IMR-90 (cell line): ENCODE measurements around the gene ANKRD31. TPM values are rescaled to one million over a fixed set of nuclear protein-coding genes. Genes with fewer than 3 reads are reported as not detected.

Source experiments
- ATAC-seq: fragments of 200-7000 bp; cut with Tn5 transposase; 2 replicates; pipeline ENCODE4 v1.9.1; 2020; ENCODE audit warnings: low read depth, mild to moderate bottlenecking, moderate library complexity
- BruUV-seq: library from RNA; stranded (reverse); fragments of 400-500 nt; replicated peaks from 2 replicates; lab custom pipeline; 2021; lab: Mats Ljungman, UMichigan
- CTCF ChIA-PET: fragments of 300-600 bp; formaldehyde crosslinking; extraction: SDS; loops from one replicate; lab custom pipeline; 2021; ENCODE audit warnings: antibody characterized with exemption; lab: Yijun Ruan, JAX
- POLR2A ChIA-PET: fragments of 300-600 bp; sonication (Branson Sonifier 250); formaldehyde crosslinking; loops from one replicate; lab custom pipeline; 2022; ENCODE audit warnings: antibody characterized with exemption; ENCODE audit not compliant: unreplicated experiment; lab: Charles Lee
- DNase-seq: peaks from one replicate; pipeline ENCODE4 v3.0.0; 2013
- H2AFZ ChIP-seq: replicated peaks from 2 replicates; pipeline ENCODE3; 2013; ENCODE audit warnings: low read length, mild to moderate bottlenecking; ENCODE audit not compliant: poor library complexity
- H2AK5ac ChIP-seq: 2 replicates; pipeline ENCODE4 v1.6.1; 2013; ENCODE audit warnings: low read depth, low read length, inconsistent platforms
- H2AK9ac ChIP-seq: replicated peaks from 2 replicates; pipeline ENCODE3; 2013; ENCODE audit warnings: mild to moderate bottlenecking, low read depth, low read length, moderate library complexity; ENCODE audit not compliant: poor library complexity
- H2BK120ac ChIP-seq: 2 replicates; pipeline ENCODE4 v1.6.1; 2013; ENCODE audit warnings: low read depth, low read length, inconsistent platforms
- H2BK15ac ChIP-seq: 3 replicates; pipeline ENCODE4 v1.6.1; 2013; ENCODE audit warnings: low read depth, low read length, inconsistent platforms
- H2BK20ac ChIP-seq: 2 replicates; pipeline ENCODE4 v1.6.1; 2013; ENCODE audit warnings: low read depth, mild to moderate bottlenecking, inconsistent platforms, low read length, moderate library complexity
- H2BK5ac ChIP-seq: 2 replicates; pipeline ENCODE4 v1.6.1; 2013; ENCODE audit warnings: mild to moderate bottlenecking, low read depth, low read length, inconsistent platforms; ENCODE audit not compliant: poor library complexity, severe bottlenecking
- H3K14ac ChIP-seq: replicated peaks from 2 replicates; pipeline ENCODE4 v1.6.1; 2013; ENCODE audit warnings: low read depth, low read length, inconsistent platforms
- H3K18ac ChIP-seq: 2 replicates; pipeline ENCODE4 v1.6.1; 2013; ENCODE audit warnings: low read depth, low read length, control low read depth
- H3K23ac ChIP-seq: 2 replicates; pipeline ENCODE4 v1.6.1; 2013; ENCODE audit warnings: low read depth, low read length, inconsistent platforms
- H3K27ac ChIP-seq: 2 replicates; pipeline ENCODE4 v1.5.1; 2013; ENCODE audit warnings: mild to moderate bottlenecking, control low read depth, low read length; ENCODE audit not compliant: insufficient read depth
- H3K27me3 ChIP-seq: 2 replicates; pipeline ENCODE4 v1.6.1; 2013; ENCODE audit warnings: low read length; ENCODE audit not compliant: control insufficient read depth, insufficient read depth
- H3K36me3 ChIP-seq: 2 replicates; pipeline ENCODE4 v1.6.1; 2013; ENCODE audit warnings: low read length, mixed read lengths; ENCODE audit not compliant: control insufficient read depth, insufficient read depth
- H3K4ac ChIP-seq: 2 replicates; pipeline ENCODE4 v1.6.1; 2013; ENCODE audit warnings: low read depth, low read length, inconsistent platforms
- H3K4me1 ChIP-seq: 2 replicates; pipeline ENCODE4 v1.6.1; 2013; ENCODE audit warnings: low read length, mixed read lengths; ENCODE audit not compliant: control insufficient read depth, insufficient read depth
- H3K4me2 ChIP-seq: 2 replicates; pipeline ENCODE4 v1.6.1; 2013; ENCODE audit warnings: low read depth, mild to moderate bottlenecking, control low read depth, low read length, moderate library complexity
- H3K4me3 ChIP-seq: 2 replicates; pipeline ENCODE4 v1.5.1; 2013; ENCODE audit warnings: low read depth, mild to moderate bottlenecking, control low read depth, low read length, moderate library complexity; ENCODE audit not compliant: insufficient read depth
- H3K56ac ChIP-seq: 2 replicates; pipeline ENCODE4 v1.6.1; 2013; ENCODE audit warnings: low read length, inconsistent platforms; ENCODE audit not compliant: insufficient read depth; ENCODE audit errors: extremely low read depth
- H3K79me1 ChIP-seq, 2 experiments: 2 replicates each; pipeline ENCODE4 v1.6.1; 2013; ENCODE audit warnings: low read length in 2 of 2, inconsistent platforms in 1 of 2, low read depth in 1 of 2
- H3K9ac ChIP-seq: 2 replicates; pipeline ENCODE4 v1.6.1; 2013; ENCODE audit warnings: low read depth, low read length, control low read depth
- H3K9me1 ChIP-seq: 2 replicates; pipeline ENCODE4 v1.6.1; 2013; ENCODE audit warnings: low read length, inconsistent platforms; ENCODE audit not compliant: insufficient read depth
- H3K9me3 ChIP-seq: 2 replicates; pipeline ENCODE4 v1.6.1; 2013; ENCODE audit warnings: low read length; ENCODE audit not compliant: control insufficient read depth, insufficient read depth
- H4K20me1 ChIP-seq: 2 replicates; pipeline ENCODE4 v1.6.1; 2013; ENCODE audit warnings: low read length, inconsistent platforms; ENCODE audit not compliant: insufficient read depth
- H4K5ac ChIP-seq: 2 replicates; pipeline ENCODE4 v1.6.1; 2013; ENCODE audit warnings: mild to moderate bottlenecking, low read depth, low read length, control low read depth
- H4K8ac ChIP-seq, 2 experiments: 2 replicates each; pipeline ENCODE4 v1.6.1; 2013; ENCODE audit warnings: low read depth in 2 of 2, low read length in 2 of 2, control low read depth in 1 of 2, inconsistent platforms in 1 of 2
- H4K91ac ChIP-seq: 2 replicates; pipeline ENCODE4 v1.6.1; 2013; ENCODE audit warnings: low read depth, low read length, inconsistent platforms; ENCODE audit not compliant: insufficient read depth
- BHLHE40 ChIP-seq: fragments of 150-350 bp; IDR thresholded peaks from 2 replicates; pipeline ENCODE4 v1.6.1; 2016; ENCODE audit warnings: mild to moderate bottlenecking, low read depth, low read length
- CEBPB ChIP-seq: IDR thresholded peaks from 2 replicates; pipeline ENCODE4 v1.6.1; 2012; ENCODE audit warnings: low read depth, low read length, improper control_type of control experiment
- CHD1 ChIP-seq: IDR thresholded peaks from 2 replicates; pipeline ENCODE4 v1.6.1; 2012; ENCODE audit warnings: low read depth, low read length, improper control_type of control experiment
- FOS ChIP-seq: fragments of 150-350 bp; IDR thresholded peaks from 2 replicates; pipeline ENCODE4 v1.6.1; 2016; ENCODE audit warnings: low read depth, low read length
- MAFK ChIP-seq: IDR thresholded peaks from 2 replicates; pipeline ENCODE4 v1.6.1; 2012; ENCODE audit warnings: low read depth, low read length, improper control_type of control experiment
- MAZ ChIP-seq: IDR thresholded peaks from 2 replicates; pipeline ENCODE4 v1.6.1; 2012; ENCODE audit warnings: low read depth, mild to moderate bottlenecking, low read length, improper control_type of control experiment, moderate library complexity, borderline replicate concordance
- MXI1 ChIP-seq: IDR thresholded peaks from 2 replicates; pipeline ENCODE4 v1.6.1; 2012; ENCODE audit warnings: low read depth, mild to moderate bottlenecking, low read length, moderate library complexity, borderline replicate concordance
- NFE2L2 ChIP-seq: fragments of 150-350 bp; IDR thresholded peaks from 2 replicates; pipeline ENCODE4 v1.6.1; 2016; ENCODE audit warnings: low read depth, mild to moderate bottlenecking, low read length
- POLR2A ChIP-seq: IDR thresholded peaks from 2 replicates; pipeline ENCODE4 v1.6.1; 2012; ENCODE audit warnings: mild to moderate bottlenecking, low read depth, low read length
- RAD21 ChIP-seq: IDR thresholded peaks from 2 replicates; pipeline ENCODE4 v1.6.1; 2012; ENCODE audit warnings: low read length, improper control_type of control experiment
- RCOR1 ChIP-seq: IDR thresholded peaks from 2 replicates; pipeline ENCODE4 v1.6.1; 2012; ENCODE audit warnings: mild to moderate bottlenecking, low read length, improper control_type of control experiment; ENCODE audit not compliant: insufficient replicate concordance
- RFX5 ChIP-seq: IDR thresholded peaks from 2 replicates; pipeline ENCODE4 v1.8.0; 2012; ENCODE audit warnings: low read depth, mild to moderate bottlenecking, low read length, moderate library complexity
- SMC3 ChIP-seq: fragments of 150-350 bp; IDR thresholded peaks from 2 replicates; pipeline ENCODE4 v1.6.1; 2016; ENCODE audit warnings: low read depth, mild to moderate bottlenecking, antibody characterized with exemption, low read length, moderate library complexity
- WGBS, 2 experiments: methylation state at CpG; one replicate each; pipeline versions ENCODE4 v1.1.5 to v1.1.7; 2013; ENCODE audit warnings: missing lambda C conversion rate in 2 of 2; ENCODE audit not compliant: insufficient read length in 1 of 2; ENCODE audit errors: extremely low coverage in 2 of 2; 5-methylcytosine and 5-hydroxymethylcytosine counted together
- dilution Hi-C: fragments of 300-500 bp; cut with HindIII; formaldehyde crosslinking; loops from one replicate; pipeline ENCODE4 v1.14.3; 2018; ENCODE audit warnings: low sequenced_read_pairs; ENCODE audit not compliant: unreplicated experiment
- in situ Hi-C: fragments of 300-500 bp; cut with MboI; formaldehyde crosslinking; loops from 3 replicates; pipeline ENCODE4 v1.14.3; 2019; ENCODE audit warnings: low sequenced_read_pairs, inconsistent platforms, mixed read lengths
- intact Hi-C: fragments of 100-400 bp; cut with micrococcal nuclease; formaldehyde crosslinking; loops from 2 replicates; pipeline ENCODE4 v1.10.0; 2022
- polyA plus RNA-seq, 3 experiments: library from polyadenylated mRNA; depleted of rRNA; stranded (reverse); fragments of >200 nt; gene quantifications; 2 replicates each; pipeline ENCODE4 v1.2.3, GENCODE V29; 2012; ENCODE audit warnings: low replicate concordance in 1 of 3
- total RNA-seq: library from RNA; depleted of rRNA; stranded (reverse); fragments of >200 nt; gene quantifications from 2 replicates; pipeline ENCODE4 v1.2.3, GENCODE V29; 2012
- TF ChIP-seq, protein P1 (sequence below): fragments of 150-350 bp; IDR thresholded peaks from 2 replicates; pipeline ENCODE4 v1.6.1; 2016; ENCODE audit warnings: low read depth, mild to moderate bottlenecking, low read length, moderate library complexity, borderline replicate concordance
- TF ChIP-seq, protein P2 (sequence below): conservative IDR thresholded peaks from 2 replicates; pipeline ENCODE4 v1.5.1; 2012; ENCODE audit warnings: mild to moderate bottlenecking, low read depth, low read length, improper control_type of control experiment
- TF ChIP-seq, protein P3 (sequence below): fragments of 150-350 bp; IDR thresholded peaks from 2 replicates; pipeline ENCODE4 v1.6.1; 2017; ENCODE audit warnings: mild to moderate bottlenecking, antibody characterized with exemption, low read length, low read depth

ANKRD31 gene
- total and polyA plus RNA-seq, 2 of the 4 experiments (the other 2 are of a cell fraction), result under 0.01 to 0.02 TPM

DNA sequence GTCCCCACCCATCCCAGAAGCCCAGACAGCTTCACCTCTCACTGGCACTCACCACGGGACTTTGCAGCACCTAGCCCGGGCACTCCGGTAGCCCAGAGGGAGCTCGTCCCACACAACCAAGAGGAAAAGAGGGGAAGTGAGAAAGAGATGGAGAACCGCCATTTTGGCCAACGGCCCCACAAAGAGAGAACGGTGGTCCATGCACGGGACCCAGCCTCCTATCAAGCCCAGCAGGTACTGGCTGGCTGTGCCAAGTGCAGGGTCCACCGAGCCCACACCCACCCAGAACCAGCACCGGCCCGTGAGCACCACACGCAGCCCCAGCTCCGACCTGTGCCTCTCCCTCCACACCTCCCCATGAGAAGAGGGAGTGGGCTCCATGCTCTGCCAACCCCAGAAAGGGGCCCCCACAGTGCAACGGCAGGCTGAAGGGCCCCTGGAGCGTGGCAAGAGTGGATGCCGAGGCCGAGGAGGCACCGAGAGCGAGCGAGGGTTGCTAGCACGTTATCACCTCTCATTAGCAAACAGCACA, 105.8 kb downstream of the ANKRD31 start:
- H2AK5ac ChIP-seq, result no peak overlapping the region
- no peak overlapping the region for H2BK20ac ChIP-seq
- H4K5ac ChIP-seq, result no peak overlapping the region
- H2BK120ac ChIP-seq, result no peak overlapping the region
- dilution Hi-C loops (no loop called here), intact Hi-C loops (no loop called here), in situ Hi-C loops (no loop called here)
- H3K56ac ChIP-seq, result no peak overlapping the region
- no peaks in the 10 kb centered on the region for H3K4me1 ChIP-seq
- H2AK9ac ChIP-seq, result no peak overlapping the region
- no peak overlapping the region for H3K14ac ChIP-seq
- H2AFZ ChIP-seq, result no peak overlapping the region
- H4K91ac ChIP-seq, result no peak overlapping the region
- BruUV-seq, result no TSS peak
- H3K9me3 ChIP-seq, result peaks cover 2% of the 10 kb centered on the region; the same call in 1 of the 2 replicates
- no peak overlapping the region for H3K9ac ChIP-seq
- CTCF ChIA-PET, result no interaction called here
- 95% methylated on average over 4 of the region's 21 CpGs; no CpG with 5 or more reads in 1 of the 2 experiments for WGBS, 2 experiments
- no peaks in the 10 kb centered on the region for H3K36me3 ChIP-seq
- POLR2A ChIA-PET, result no interaction called here
- ATAC-seq (no peak), DNase-seq (no peak)
- H3K18ac ChIP-seq, result no peak overlapping the region
- no peaks in the 10 kb centered on the region for H4K20me1 ChIP-seq
- H2BK15ac ChIP-seq, result no peak overlapping the region
- no peak overlapping the region for H2BK5ac ChIP-seq
- H3K9me1 ChIP-seq, result no peaks in the 10 kb centered on the region
- H3K4ac ChIP-seq, result no peak overlapping the region
- no peak overlapping the region for H4K8ac ChIP-seq
- no peak overlapping the region for H3K4me2 ChIP-seq
- H3K23ac ChIP-seq, result no peak overlapping the region
- no peak overlapping the region for H3K27ac ChIP-seq
- H3K79me1 ChIP-seq, result no peaks in the 10 kb centered on the region
- no peaks in the 10 kb centered on the region for H3K27me3 ChIP-seq
- TF ChIP-seq BHLHE40 (no peak), RAD21 (no peak), SMC3 (no peak), CEBPB (no peak), POLR2A (no peak), NFE2L2 (no peak), MXI1 (no peak), MAFK (no peak), CHD1 (no peak), MAZ (no peak), RFX5 (no peak), RCOR1 (no peak), FOS (no peak)
- TF ChIP-seq, protein P1, sequence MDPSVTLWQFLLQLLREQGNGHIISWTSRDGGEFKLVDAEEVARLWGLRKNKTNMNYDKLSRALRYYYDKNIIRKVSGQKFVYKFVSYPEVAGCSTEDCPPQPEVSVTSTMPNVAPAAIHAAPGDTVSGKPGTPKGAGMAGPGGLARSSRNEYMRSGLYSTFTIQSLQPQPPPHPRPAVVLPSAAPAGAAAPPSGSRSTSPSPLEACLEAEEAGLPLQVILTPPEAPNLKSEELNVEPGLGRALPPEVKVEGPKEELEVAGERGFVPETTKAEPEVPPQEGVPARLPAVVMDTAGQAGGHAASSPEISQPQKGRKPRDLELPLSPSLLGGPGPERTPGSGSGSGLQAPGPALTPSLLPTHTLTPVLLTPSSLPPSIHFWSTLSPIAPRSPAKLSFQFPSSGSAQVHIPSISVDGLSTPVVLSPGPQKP, result no peak
- TF ChIP-seq, protein P2, sequence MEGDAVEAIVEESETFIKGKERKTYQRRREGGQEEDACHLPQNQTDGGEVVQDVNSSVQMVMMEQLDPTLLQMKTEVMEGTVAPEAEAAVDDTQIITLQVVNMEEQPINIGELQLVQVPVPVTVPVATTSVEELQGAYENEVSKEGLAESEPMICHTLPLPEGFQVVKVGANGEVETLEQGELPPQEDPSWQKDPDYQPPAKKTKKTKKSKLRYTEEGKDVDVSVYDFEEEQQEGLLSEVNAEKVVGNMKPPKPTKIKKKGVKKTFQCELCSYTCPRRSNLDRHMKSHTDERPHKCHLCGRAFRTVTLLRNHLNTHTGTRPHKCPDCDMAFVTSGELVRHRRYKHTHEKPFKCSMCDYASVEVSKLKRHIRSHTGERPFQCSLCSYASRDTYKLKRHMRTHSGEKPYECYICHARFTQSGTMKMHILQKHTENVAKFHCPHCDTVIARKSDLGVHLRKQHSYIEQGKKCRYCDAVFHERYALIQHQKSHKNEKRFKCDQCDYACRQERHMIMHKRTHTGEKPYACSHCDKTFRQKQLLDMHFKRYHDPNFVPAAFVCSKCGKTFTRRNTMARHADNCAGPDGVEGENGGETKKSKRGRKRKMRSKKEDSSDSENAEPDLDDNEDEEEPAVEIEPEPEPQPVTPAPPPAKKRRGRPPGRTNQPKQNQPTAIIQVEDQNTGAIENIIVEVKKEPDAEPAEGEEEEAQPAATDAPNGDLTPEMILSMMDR, result no peak
- TF ChIP-seq, protein P3, sequence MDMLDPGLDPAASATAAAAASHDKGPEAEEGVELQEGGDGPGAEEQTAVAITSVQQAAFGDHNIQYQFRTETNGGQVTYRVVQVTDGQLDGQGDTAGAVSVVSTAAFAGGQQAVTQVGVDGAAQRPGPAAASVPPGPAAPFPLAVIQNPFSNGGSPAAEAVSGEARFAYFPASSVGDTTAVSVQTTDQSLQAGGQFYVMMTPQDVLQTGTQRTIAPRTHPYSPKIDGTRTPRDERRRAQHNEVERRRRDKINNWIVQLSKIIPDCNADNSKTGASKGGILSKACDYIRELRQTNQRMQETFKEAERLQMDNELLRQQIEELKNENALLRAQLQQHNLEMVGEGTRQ, result no peak
- H3K4me3 ChIP-seq, result no peak overlapping the region
